GM23338 (cell line): Measurements from ENCODE around the gene SEC16A. TPM values are rescaled to one million over a fixed set of nuclear protein-coding genes. Genes with fewer than 3 reads are reported as not detected.

ENCODE experiments used
- ATAC-seq: fragments of 200-7000 bp; cut with Tn5 transposase; 3 replicates; pipeline ENCODE4 v1.9.1; 2020
- DNase-seq: peaks from one replicate; pipeline ENCODE4 v3.0.0-alpha.2; 2015; ENCODE audit warnings: low spot score
- H2AFZ ChIP-seq: fragments of 200-600 bp; sonication (generic); 2 replicates; pipeline ENCODE4 v1.8.0; 2016; ENCODE audit warnings: antibody characterized with exemption, mild to moderate bottlenecking, moderate library complexity
- H3F3A ChIP-seq: fragments of 200-600 bp; sonication (generic); replicated peaks from 2 replicates; pipeline ENCODE4 v1.8.0; 2017; ENCODE audit warnings: antibody characterized with exemption, mixed run types, low read depth
- H3K27ac ChIP-seq: fragments of 200-600 bp; sonication (generic); 2 replicates; pipeline ENCODE4 v1.6.1; 2016; ENCODE audit warnings: low read depth
- H3K27me3 ChIP-seq: fragments of 200-600 bp; sonication (generic); 2 replicates; pipeline ENCODE4 v1.8.0; 2016; ENCODE audit warnings: mild to moderate bottlenecking, mixed run types, moderate library complexity; ENCODE audit not compliant: insufficient read depth
- H3K36me3 ChIP-seq: fragments of 200-600 bp; sonication (generic); 2 replicates; pipeline ENCODE4 v1.8.0; 2016; ENCODE audit warnings: mild to moderate bottlenecking; ENCODE audit not compliant: insufficient read depth
- H3K4me1 ChIP-seq: fragments of 200-600 bp; sonication (generic); 2 replicates; pipeline ENCODE4 v1.8.0; 2016; ENCODE audit warnings: mild to moderate bottlenecking, moderate library complexity; ENCODE audit not compliant: insufficient read depth
- H3K4me2 ChIP-seq: fragments of 200-600 bp; sonication (generic); 2 replicates; pipeline ENCODE4 v1.7.1; 2017; ENCODE audit warnings: mixed run types
- H3K4me3 ChIP-seq: fragments of 200-600 bp; sonication (generic); 2 replicates; pipeline ENCODE4 v1.6.1; 2016; ENCODE audit warnings: mixed run types
- H3K79me2 ChIP-seq: fragments of 200-600 bp; sonication (generic); replicated peaks from 2 replicates; pipeline ENCODE4 v1.8.0; 2017; ENCODE audit warnings: mild to moderate bottlenecking; ENCODE audit not compliant: insufficient read depth
- H3K9me2 ChIP-seq: fragments of 200-600 bp; sonication (generic); 2 replicates; pipeline ENCODE4 v1.8.0; 2017; ENCODE audit not compliant: insufficient read depth
- H4K20me1 ChIP-seq: fragments of 200-600 bp; sonication (generic); replicated peaks from 2 replicates; pipeline ENCODE4 v1.8.0; 2017; ENCODE audit warnings: mild to moderate bottlenecking; ENCODE audit not compliant: insufficient read depth
- H3K27ac Mint-ChIP-seq: 2 replicates; pipeline ENCODE4 v1.8.0; 2020; ENCODE audit warnings: inconsistent platforms, mild to moderate bottlenecking, moderate library complexity, mixed read lengths
- H3K27me3 Mint-ChIP-seq: 3 replicates; pipeline ENCODE4 v1.8.0; 2022; ENCODE audit warnings: low read depth, mild to moderate bottlenecking, moderate library complexity, mixed read lengths, inconsistent platforms; ENCODE audit not compliant: insufficient read depth, poor library complexity
- H3K36me3 Mint-ChIP-seq: 3 replicates; pipeline ENCODE4 v1.8.0; 2021; ENCODE audit warnings: low read depth, mild to moderate bottlenecking, inconsistent platforms, moderate library complexity, mixed read lengths
- H3K4me1 Mint-ChIP-seq: 3 replicates; pipeline ENCODE4 v1.8.0; 2020; ENCODE audit warnings: mild to moderate bottlenecking, inconsistent platforms, mixed read lengths
- H3K4me3 Mint-ChIP-seq: 3 replicates; pipeline ENCODE4 v1.8.0; 2021; ENCODE audit warnings: moderate library complexity, mild to moderate bottlenecking, inconsistent platforms, mixed read lengths
- H3K9me3 Mint-ChIP-seq: 3 replicates; pipeline ENCODE4 v1.8.0; 2020; ENCODE audit warnings: moderate library complexity, mild to moderate bottlenecking, inconsistent platforms, mixed read lengths
- CREB1 ChIP-seq: fragments of 250-450 bp; sonication (Bioruptor Pico); IDR thresholded peaks from 2 replicates; pipeline ENCODE4 v1.5.0; 2020; ENCODE audit warnings: low read depth, mild to moderate bottlenecking, moderate library complexity
- ETS1 ChIP-seq: IDR thresholded peaks from 2 replicates; pipeline ENCODE4 v1.6.1; 2016; ENCODE audit warnings: antibody characterized with exemption
- EZH2 ChIP-seq: fragments of 200-600 bp; sonication (generic); IDR thresholded peaks from one replicate; pipeline ENCODE4 v1.8.0; 2017; ENCODE audit warnings: antibody characterized with exemption, mild to moderate bottlenecking, low read depth; ENCODE audit not compliant: unreplicated experiment
- EZH2phosphoT487 ChIP-seq: fragments of 200-600 bp; sonication (generic); IDR thresholded peaks from one replicate; pipeline ENCODE4 v1.8.1; 2018; ENCODE audit warnings: antibody characterized with exemption; ENCODE audit not compliant: unreplicated experiment
- JUNB ChIP-seq: IDR thresholded peaks from one replicate; pipeline ENCODE4 v1.6.1; 2016; ENCODE audit warnings: antibody characterized with exemption; ENCODE audit not compliant: unreplicated experiment
- NANOG ChIP-seq: IDR thresholded peaks from 2 replicates; pipeline ENCODE4 v1.6.1; 2016; ENCODE audit warnings: antibody characterized with exemption, borderline replicate concordance
- POLR2AphosphoS5 ChIP-seq: IDR thresholded peaks from 2 replicates; pipeline ENCODE4 v1.6.1; 2016; ENCODE audit warnings: antibody characterized with exemption, low read depth
- REST ChIP-seq: IDR thresholded peaks from one replicate; pipeline ENCODE4 v1.6.1; 2018; ENCODE audit warnings: antibody characterized with exemption; ENCODE audit not compliant: unreplicated experiment
- STAT1 ChIP-seq: IDR thresholded peaks from one replicate; pipeline ENCODE4 v1.6.1; 2016; ENCODE audit warnings: antibody characterized with exemption; ENCODE audit not compliant: unreplicated experiment
- ZNF114 ChIP-seq: fragments of 250-450 bp; sonication (Bioruptor Pico); IDR thresholded peaks from 2 replicates; pipeline ENCODE4 v1.5.0; 2020; ENCODE audit warnings: mild to moderate bottlenecking, moderate library complexity
- ZNF331 ChIP-seq: fragments of 250-450 bp; sonication (Bioruptor Pico); IDR thresholded peaks from 2 replicates; pipeline ENCODE4 v1.5.0; 2020; ENCODE audit warnings: low read depth, mild to moderate bottlenecking, moderate library complexity
- ZNF462 ChIP-seq: fragments of 250-450 bp; sonication (Bioruptor Pico); IDR thresholded peaks from 2 replicates; pipeline ENCODE4 v1.5.0; 2020; ENCODE audit warnings: mild to moderate bottlenecking, moderate library complexity
- polyA plus RNA-seq: library from polyadenylated mRNA; unstranded; fragments of >200 nt; fragmentation: Nextera tagmentation; extraction: Ambion mirVana; gene quantifications from 2 replicates; pipeline ENCODE4 v1.2.1, GENCODE V29; 2016
- total RNA-seq: library from RNA; depleted of rRNA; stranded (reverse); fragments of >200 nt; shearing (Covaris generic); gene quantifications from 2 replicates; pipeline ENCODE4 v1.2.3, GENCODE V29; 2014

SEC16A gene
- total and polyA plus RNA-seq, 2 experiments from 2014 or later, result 34.0 to 59.2 TPM

- H3K27me3 ChIP-seq, result no peaks in the 10 kb centered on the region
- H3K4me2 ChIP-seq, result no peak overlapping the region
- no peak overlapping the region for H2AFZ ChIP-seq
- H3F3A ChIP-seq, result peaks cover 8% of the 10 kb centered on the region; the same call in 1 of the 2 replicates
- no peak overlapping the region for H3K27ac ChIP-seq
- no peaks in the 10 kb centered on the region for H3K4me1 ChIP-seq
- peaks cover 66% of the 10 kb centered on the region for H3K36me3 ChIP-seq
- ATAC-seq (no peak), DNase-seq (no peak)
- TF ChIP-seq REST (no peak), POLR2AphosphoS5 (no peak), CREB1 (no peak), ZNF331 (CRISPR knock-in tag) (no peak), EZH2phosphoT487 (no peak), ETS1 (no peak), EZH2 (no peak), STAT1 (no peak), JUNB (no peak)
- peaks cover 27% of the 10 kb centered on the region for H4K20me1 ChIP-seq
- peaks cover 17% of the 10 kb centered on the region for H3K79me2 ChIP-seq
- Mint-ChIP-seq H3K36me3 (peaks cover 84% of the 10 kb centered on the region), H3K4me3 (no peak overlapping the region), H3K27ac (no peak overlapping the region), H3K4me1 (no peaks in the 10 kb centered on the region), H3K9me3 (no peaks in the 10 kb centered on the region), H3K27me3 (peaks cover 11% of the 10 kb centered on the region)
- no peaks in the 10 kb centered on the region for H3K9me2 ChIP-seq
- H3K4me3 ChIP-seq, result no peak overlapping the region
Measured at GRCh38 chr9:136462664-136463063, 20.2 kb downstream of the SEC16A start.

- peaks cover 56% of the 10 kb centered on the region for H3K36me3 ChIP-seq
- H3K4me1 ChIP-seq, result no peaks in the 10 kb centered on the region
- no peaks in the 10 kb centered on the region for H3K27me3 ChIP-seq
- H3K9me3 Mint-ChIP-seq, result no peaks in the 10 kb centered on the region
- H3K27ac Mint-ChIP-seq, result no peak overlapping the region
- peaks cover 11% of the 10 kb centered on the region; the same call in 1 of the 2 replicates for H3F3A ChIP-seq
- H3K27ac ChIP-seq, result no peak overlapping the region
- H3K36me3 Mint-ChIP-seq, result peaks cover 88% of the 10 kb centered on the region
- no peak overlapping the region for H2AFZ ChIP-seq
- H4K20me1 ChIP-seq, result peaks cover 19% of the 10 kb centered on the region
- H3K79me2 ChIP-seq, result peaks cover 9% of the 10 kb centered on the region
- peaks cover 14% of the 10 kb centered on the region for H3K27me3 Mint-ChIP-seq
- DNase-seq (no peak), ATAC-seq (no peak)
- no peak overlapping the region for H3K4me3 ChIP-seq
- H3K4me2 ChIP-seq, result no peak overlapping the region
- no peak overlapping the region for H3K4me3 Mint-ChIP-seq
- no peaks in the 10 kb centered on the region for H3K4me1 Mint-ChIP-seq
- no peaks in the 10 kb centered on the region for H3K9me2 ChIP-seq
- no peak for TF ChIP-seq ZNF462 (CRISPR knock-in tag)
- no peak for TF ChIP-seq JUNB
- no peak for TF ChIP-seq NANOG
- TF ChIP-seq ZNF114 (CRISPR knock-in tag), result no peak
Measured at GRCh38 chr9:136460772-136461325, 22.0 kb downstream of the SEC16A start.
